ENCODE results near the gene RGS13. TPM values are rescaled to one million over a fixed set of nuclear protein-coding genes. Genes with fewer than 3 reads are reported as not detected.

The RGS13 gene
- total RNA-seq, 1 donor from 2014 or later, result not detected

- DNase-seq (ENCODE audit: low read depth, low spot score), result no peak
- TF ChIP-seq CTCF (conservative IDR thresholded peaks at IDR 0.05), result no peak
- no peak overlapping the region for H3K27ac Mint-ChIP-seq (ENCODE audit: unreplicated experiment)
- H3K9me3 Mint-ChIP-seq, result peaks cover 2% of the 10 kb centered on the region
- no peak overlapping the region for H3K4me3 Mint-ChIP-seq
- H3K4me1 Mint-ChIP-seq, result no peaks in the 10 kb centered on the region
- no peaks in the 10 kb centered on the region for H3K27me3 Mint-ChIP-seq (ENCODE audit: low read depth)
- H3K36me3 Mint-ChIP-seq (ENCODE audit: low read depth), result no peaks in the 10 kb centered on the region
These were observed 62.8 kb downstream of the RGS13 start for GRCh38 chr1:192698731-192699130.

- Mint-ChIP-seq H3K27ac (ENCODE audit: unreplicated experiment) (no peak overlapping the region), H3K27me3 (ENCODE audit: low read depth) (no peaks in the 10 kb centered on the region), H3K4me1 (no peaks in the 10 kb centered on the region), H3K36me3 (ENCODE audit: low read depth) (no peaks in the 10 kb centered on the region), H3K4me3 (no peak overlapping the region), H3K9me3 (no peaks in the 10 kb centered on the region)
- no peak for DNase-seq (ENCODE audit: low read depth, low spot score)
- no peak for TF ChIP-seq CTCF (conservative IDR thresholded peaks at IDR 0.05)
These were observed 64.9 kb downstream of the RGS13 start for GRCh38 chr1:192700834-192701271.

GRCh38 chr1:192702212-192702902 lies 66.4 kb downstream of the RGS13 start:
- no peak for TF ChIP-seq CTCF (conservative IDR thresholded peaks at IDR 0.05)
- no peak for DNase-seq (ENCODE audit: low read depth, low spot score)
- Mint-ChIP-seq H3K36me3 (ENCODE audit: low read depth) (no peaks in the 10 kb centered on the region), H3K27me3 (ENCODE audit: low read depth) (no peaks in the 10 kb centered on the region), H3K27ac (ENCODE audit: unreplicated experiment) (no peak overlapping the region), H3K9me3 (no peaks in the 10 kb centered on the region), H3K4me1 (no peaks in the 10 kb centered on the region), H3K4me3 (no peak overlapping the region)

- no peak for TF ChIP-seq CTCF (conservative IDR thresholded peaks at IDR 0.05)
- Mint-ChIP-seq H3K27me3 (ENCODE audit: low read depth) (no peaks in the 10 kb centered on the region), H3K4me1 (no peaks in the 10 kb centered on the region), H3K9me3 (no peaks in the 10 kb centered on the region), H3K36me3 (ENCODE audit: low read depth) (no peaks in the 10 kb centered on the region), H3K4me3 (no peak overlapping the region), H3K27ac (ENCODE audit: unreplicated experiment) (no peak overlapping the region)
- DNase-seq (ENCODE audit: low read depth, low spot score), result no peak
These were observed 67.6 kb downstream of the RGS13 start for GRCh38 chr1:192703283-192704206.

GRCh38 chr1:192705510-192705909 lies 69.6 kb downstream of the RGS13 start:
- Mint-ChIP-seq H3K4me3 (no peak overlapping the region), H3K9me3 (peaks cover 3% of the 10 kb centered on the region), H3K27me3 (ENCODE audit: low read depth) (no peaks in the 10 kb centered on the region), H3K36me3 (ENCODE audit: low read depth) (no peaks in the 10 kb centered on the region), H3K27ac (ENCODE audit: unreplicated experiment) (no peak overlapping the region), H3K4me1 (peaks cover 14% of the 10 kb centered on the region)
- no peak for TF ChIP-seq CTCF (conservative IDR thresholded peaks at IDR 0.05)
- DNase-seq (ENCODE audit: low read depth, low spot score), result no peak

All from neural crest cell (in vitro differentiated cells).